HG03066 (cell line): ENCODE data around the gene WDR49.

Experiments
- ATAC-seq: cut with Tn5 transposase; IDR thresholded peaks from one replicate; pipeline ENCODE4 v1.9.1; 2021; ENCODE audit warnings: low read depth; ENCODE audit not compliant: unreplicated experiment

WDR49 gene

DNA sequence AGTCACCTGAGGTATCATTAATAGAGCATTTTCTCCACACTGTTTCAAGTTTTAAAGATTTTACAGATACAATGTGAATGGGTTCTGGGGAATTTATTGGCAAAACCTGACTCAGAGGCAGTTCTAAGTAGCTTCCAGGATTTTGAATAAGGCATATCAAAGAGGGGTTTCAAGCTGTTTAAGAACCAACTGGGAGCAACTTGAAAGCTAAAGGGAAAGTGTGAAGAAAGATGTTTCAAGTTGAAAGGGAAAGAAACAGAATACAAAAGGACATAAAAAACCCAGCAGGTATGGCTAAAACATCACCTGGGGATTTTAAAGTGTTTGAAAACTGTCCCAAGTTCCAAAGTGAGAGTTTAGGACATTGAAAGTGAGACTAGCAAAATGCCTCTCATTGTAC lies 162.1 kb downstream of the WDR49 start:
- ATAC-seq: no peak

DNA sequence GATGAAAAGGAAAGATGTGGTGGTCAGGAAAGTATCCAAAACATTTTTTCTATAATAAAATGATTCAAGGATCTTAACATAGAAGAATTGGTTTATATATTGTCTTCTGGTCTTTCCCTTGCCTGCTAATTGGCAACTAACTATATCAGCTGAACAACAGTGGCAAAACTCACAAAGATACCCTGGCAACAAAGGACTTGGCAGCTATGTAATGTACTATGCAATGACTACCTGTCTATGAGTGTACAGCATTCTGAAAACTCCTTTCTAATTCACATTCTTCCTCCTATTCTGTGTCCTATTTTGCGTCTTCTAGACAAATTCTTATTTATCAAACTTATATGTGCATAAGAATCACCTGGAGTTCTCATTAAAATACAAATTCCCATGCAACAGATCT lies 164.2 kb downstream of the WDR49 start:
- ATAC-seq: no peak

DNA sequence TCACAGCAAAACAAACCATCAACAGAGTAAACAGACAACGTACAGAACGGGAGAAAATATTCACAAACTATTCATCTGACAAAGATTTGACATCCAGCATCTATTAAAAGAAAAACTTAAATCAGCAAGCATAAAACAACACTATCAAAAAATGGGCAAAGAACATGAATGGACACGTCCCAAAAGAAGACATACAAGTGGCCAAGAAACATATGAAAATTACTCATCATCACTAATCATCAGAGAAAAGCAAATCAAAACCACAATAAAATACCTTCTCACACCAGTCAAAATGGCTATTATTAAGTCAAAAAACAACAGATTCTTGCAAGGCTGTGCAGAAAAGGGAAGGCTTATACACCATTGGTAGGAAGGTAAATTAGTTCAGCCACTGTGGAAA lies 166.2 kb downstream of the WDR49 start:
- no peak for ATAC-seq

DNA sequence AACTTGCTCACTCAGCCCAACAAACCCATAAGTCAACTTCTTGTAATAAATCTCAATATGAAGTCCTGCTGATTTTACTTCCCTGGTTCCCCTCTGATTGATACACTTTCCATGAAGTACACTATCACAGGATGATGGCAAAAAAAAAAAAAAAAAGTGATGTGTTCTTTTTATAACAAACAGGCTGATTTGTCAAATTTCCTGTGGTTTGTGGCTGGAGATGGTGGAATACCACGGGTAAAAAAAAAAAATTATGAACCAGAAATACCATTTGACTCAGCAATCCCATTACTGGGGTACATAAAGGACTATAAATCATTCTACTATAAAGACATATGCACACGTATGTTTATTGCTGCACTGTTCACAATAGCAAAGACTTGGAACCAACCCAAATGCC lies 169.2 kb downstream of the WDR49 start:
- ATAC-seq: no peak

DNA sequence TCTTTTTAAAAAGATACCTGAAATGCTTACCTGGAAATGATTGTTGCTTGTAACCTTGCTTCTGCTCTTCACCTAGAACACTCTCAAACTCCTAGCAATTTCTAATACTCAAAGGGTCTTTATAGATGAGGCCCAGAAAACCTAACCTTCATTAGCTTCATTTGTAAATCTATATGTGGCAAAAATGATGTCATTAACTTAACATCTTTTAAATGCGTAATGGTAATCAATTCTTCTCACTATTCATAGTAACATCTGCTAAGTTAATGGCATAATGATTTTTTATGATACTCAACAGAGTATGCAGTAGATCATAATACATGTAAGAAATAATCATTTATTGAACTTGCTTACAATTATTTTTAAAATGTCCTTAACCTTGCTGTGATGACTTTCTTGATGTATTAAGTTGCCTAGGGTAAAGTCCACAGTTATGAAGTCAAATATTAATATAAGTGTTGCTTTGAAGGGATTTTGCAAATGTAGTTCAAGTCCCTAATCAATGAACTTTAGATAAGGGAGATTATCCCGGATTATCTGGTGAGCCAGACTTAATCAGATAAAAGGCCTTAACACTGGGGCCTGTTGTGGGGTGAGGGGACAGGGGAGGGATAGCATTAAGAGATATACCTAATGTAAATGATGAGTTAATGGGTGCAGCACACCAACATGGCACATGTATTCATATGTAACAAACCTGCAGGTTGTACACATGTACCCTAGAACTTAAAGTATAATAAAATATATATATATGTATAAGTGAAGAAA lies 169.8 kb downstream of the WDR49 start:
- ATAC-seq: no peak

DNA sequence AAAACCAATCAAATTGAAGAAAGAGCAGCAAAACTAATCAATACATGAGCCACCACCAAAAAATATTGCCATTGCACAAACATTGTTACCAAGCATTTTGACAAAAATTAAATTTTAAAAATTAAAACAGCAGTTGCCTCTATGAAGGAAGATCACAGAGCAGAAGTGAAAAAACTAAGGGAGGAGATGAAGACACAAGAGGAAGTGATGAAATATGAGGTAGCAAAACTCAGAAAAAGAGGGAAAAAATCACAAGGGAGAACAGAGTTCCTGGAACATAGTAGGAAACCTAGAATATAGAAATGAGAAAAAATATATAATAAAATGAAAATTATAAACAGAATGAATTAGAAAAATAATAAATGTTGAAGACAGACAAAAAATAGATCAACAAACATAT lies 172.6 kb downstream of the WDR49 start:
- ATAC-seq: no peak

DNA sequence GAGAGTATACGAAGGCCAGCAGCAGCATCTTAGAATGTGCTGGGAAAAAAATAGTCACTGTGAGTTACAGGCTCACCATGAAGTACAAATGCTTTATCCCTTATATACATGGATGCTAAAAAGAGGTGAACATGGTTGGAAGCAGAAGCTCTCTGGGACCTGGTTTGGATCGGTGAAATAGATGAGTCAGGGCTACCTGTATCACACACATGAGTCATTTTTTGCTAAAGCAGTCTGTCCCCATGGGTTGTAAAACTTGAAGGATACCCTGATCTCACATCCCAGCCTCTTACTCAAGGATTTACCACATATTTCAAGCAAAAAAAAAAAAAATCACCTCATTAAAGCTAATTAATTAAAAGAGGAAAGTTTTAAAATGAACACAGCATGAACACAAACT lies 173.0 kb downstream of the WDR49 start:
- no peak for ATAC-seq

DNA sequence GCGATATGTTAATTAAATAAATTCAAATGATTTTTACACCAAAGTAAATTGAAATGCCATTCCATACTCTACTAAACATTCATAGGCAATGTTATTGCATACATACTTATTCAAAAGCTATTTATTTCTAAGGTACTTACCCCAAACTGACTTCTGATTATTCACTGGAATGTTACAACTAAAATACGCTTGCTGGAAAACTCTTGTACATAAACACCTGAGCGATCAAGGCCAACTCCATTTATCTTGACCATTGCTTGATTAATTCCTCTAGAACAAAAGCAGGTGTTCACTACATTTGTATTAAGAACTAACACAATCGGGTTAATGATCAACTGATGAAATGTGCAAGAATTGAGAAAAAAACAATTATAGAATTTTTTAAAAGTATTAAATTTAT lies 179.9 kb downstream of the WDR49 start, which contains the start of gene SERPINI2:
Gene SERPINI2, minus strand, starts transcription at position 180 of the 400 bp plus-strand sequence. CDS start 2,208 bp downstream, outside the sequence.
- no peak for ATAC-seq

DNA sequence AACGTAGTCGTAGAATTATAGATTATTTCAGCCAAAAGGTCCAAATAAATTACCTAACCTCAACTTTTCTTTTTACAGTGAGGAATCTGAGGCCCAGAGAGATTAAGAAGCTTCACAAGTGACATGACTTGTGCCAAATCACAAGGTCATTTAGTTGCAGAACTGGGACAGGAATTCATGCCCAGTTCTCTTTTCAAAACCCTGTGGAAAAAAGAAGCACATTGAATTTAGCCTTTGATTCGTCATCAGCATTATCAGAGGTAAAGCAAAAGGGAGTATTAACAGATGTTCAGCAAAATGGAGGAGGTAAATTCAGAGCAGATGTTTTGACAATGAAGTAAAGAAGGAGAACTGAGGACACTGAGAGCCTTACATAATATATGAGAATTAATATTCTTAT lies 184.4 kb downstream of the WDR49 start:
- no peak for ATAC-seq

DNA sequence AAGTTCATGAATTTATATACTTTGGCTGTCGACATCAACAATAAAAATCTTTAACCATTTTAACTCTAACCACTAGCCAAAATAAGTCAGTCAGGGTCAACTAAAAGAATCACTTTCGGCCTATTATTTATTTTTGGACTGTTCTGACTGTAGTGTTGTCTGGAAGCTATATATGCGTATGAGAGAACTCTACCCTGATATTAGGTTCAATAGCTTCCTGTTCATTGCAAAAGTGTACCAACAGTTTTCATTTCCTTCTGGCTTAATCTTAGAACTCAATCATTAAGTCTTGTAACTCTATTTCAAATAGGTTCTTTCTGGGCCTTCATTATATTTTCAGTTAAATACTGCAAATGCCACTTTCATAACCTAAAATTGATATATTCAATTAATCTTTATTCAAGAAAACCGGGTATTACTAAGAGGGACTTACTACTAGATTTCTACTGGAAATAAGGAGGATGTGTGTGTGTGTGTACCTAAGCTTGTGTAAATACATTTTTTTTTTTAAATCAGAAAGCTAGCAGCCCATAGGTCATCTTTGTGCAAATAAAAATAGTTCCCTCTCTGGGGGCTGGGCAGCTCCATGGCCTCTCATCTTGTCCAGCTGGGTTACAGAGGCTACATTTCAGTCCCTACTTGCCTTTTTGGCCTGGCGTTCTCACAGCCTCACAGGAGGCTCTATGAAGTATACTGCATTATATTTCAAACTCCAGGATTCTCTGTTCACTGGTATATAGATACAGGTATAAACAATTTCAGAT lies 185.7 kb downstream of the WDR49 start:
- ATAC-seq: no peak

DNA sequence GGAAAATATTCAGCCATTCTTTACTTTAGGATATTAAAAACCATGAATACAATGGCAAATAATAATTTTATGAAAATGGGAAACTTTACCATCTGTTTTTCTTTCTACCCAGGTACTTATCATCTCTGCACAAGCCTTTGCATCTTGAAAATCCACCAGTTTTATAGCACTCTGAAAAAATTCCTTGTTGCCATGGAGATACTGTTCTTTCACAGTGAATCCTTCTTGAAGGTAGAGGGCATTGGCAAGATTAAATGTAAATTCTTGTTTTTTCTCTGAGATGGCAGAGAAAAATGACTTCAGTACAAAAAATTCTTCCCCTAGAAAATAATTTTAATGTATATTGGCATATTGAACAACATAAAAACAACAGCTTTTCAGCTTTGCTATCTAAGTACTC lies 186.8 kb downstream of the WDR49 start:
- ATAC-seq: no peak

DNA sequence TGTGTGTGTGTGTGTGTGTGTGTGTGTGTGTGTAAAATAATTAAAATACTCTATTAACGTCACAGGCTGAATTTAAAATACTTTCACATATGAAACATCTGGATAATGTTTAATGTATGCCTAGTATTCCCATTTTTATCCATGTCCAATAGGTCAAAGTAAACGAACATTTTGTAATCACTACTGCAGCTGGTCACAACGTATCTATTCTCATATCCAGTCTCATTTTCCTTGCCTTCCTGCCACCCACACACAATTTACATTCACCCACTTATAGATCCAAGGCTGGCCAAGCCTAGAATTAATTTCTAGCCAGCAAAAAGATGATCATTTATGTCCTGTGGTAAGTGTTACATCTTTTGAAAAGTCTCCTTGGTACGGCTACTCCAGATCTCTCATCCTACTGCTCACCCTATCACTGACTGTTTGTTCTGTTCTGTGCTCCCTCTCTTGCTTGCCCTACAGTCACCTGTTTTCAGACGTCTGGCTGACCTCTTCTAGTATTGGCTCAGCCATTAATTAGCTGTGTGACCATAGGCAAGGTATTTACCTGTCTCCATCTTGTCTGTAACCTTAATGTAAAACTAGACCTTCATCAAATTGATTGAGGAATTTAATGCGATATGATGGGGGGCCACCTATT lies 197.5 kb downstream of the WDR49 start:
- ATAC-seq: no peak

DNA sequence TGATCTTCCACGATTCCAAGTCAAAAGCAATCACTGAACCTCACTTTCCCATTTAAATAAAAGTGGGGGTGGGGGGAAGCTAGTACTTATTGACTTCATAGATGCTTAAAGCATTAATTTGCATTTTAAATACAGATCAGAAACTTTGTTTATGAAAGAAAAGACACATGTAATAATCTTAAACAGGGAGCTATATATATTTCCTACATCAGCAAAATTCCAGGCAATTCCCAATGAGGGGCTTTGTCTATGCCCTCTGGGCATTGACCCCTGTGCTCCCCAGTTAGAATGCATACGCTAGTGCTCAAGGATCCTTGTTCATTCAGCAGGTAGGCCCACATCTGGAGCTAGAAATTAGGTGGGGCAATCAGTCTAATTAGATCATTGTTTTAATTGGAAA lies 199.9 kb downstream of the WDR49 start:
- no peak for ATAC-seq

DNA sequence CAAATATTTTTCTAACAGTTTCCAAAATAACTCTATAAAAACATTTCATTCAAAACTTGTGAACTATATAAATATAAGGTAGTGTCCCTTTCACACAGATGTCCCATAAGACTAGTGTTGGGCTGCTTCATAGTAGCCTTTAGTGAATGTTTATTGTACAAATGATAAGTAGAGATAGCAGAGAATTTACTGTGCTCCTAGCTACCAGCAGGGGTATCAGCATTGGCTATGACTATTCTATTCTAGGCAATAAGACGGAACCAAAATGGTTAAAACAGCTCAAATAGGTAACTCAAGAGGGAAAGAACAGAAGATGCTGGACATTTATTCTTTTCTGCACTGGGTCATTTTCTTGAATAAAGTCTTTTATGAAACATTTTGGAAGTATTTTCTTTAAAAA lies 202.5 kb downstream of the WDR49 start:
- no peak for ATAC-seq

DNA sequence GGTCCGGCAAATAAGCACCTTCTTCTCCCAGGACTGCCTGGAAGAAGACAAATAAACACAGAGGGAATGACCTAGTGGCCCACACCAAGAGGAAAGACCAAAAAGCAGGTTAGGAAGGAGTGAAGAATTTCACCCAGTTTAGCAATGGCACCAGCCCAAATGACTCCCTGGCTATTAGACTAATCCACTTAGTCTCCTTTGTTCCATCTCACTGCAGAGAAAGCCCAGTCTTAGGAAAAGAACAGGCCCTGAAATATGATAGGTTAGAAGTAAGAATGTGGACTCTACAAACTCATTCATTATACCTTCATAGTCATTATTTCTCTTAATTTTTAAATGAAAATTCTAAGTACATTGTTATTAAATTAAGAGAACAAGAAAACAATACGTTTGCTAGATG lies 203.1 kb downstream of the WDR49 start:
- ATAC-seq: no peak

DNA sequence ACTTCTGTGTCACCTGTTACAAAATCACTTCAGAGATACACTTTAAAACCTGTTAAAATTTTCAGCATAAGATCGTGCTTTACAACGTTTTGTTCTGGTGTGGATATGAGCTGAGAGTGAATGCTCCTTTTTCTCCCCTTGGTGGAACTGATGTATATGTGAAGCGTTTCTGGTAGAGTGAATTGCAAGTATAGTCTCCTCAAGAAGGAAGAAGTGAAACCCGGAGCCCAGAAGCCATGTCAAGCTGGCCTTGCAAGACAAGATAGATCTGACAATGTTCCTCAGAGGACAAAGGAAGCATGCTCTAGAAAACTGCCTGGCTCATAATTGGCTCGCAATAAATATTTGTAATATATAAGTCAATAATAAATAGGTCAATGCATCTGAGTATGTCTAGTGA lies 203.5 kb downstream of the WDR49 start:
- no peak for ATAC-seq

DNA sequence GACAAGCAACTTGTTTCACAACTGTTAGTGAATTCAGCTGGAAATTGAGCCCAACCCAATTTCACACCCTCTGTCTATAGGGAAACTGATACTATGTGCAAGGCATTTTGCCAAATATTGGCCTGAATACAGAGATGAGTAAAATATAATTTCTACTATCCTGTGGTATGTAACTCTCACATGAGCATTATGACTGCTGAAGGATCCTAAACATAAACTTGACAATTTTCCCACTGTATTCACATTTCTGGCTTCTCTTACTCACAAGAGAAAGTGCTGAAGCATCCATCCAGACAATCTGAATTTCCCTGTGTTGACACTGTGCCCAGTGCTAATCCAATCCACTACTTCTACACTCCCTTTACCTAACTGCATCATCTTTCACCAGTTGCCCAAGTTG lies 208.3 kb downstream of the WDR49 start:
- ATAC-seq: no peak

DNA sequence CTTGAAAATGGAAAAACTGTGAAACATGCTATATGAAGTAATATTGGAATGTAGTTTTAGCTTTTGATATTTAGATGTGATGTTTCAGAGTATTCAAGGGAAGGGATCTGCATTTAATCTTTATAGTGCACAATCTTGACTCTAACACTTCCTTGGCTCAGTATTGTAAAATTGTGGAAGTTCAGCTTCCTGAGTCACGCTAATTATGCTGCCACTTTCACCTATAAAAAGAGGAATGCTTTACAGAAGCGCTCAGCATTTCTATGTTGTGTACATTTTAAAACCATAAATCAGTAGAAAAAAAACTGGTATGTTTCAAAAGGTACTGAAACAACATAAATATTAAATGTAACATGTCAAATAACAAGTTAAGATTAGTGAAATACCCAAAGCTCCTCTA lies 212.5 kb downstream of the WDR49 start:
- ATAC-seq: no peak

DNA sequence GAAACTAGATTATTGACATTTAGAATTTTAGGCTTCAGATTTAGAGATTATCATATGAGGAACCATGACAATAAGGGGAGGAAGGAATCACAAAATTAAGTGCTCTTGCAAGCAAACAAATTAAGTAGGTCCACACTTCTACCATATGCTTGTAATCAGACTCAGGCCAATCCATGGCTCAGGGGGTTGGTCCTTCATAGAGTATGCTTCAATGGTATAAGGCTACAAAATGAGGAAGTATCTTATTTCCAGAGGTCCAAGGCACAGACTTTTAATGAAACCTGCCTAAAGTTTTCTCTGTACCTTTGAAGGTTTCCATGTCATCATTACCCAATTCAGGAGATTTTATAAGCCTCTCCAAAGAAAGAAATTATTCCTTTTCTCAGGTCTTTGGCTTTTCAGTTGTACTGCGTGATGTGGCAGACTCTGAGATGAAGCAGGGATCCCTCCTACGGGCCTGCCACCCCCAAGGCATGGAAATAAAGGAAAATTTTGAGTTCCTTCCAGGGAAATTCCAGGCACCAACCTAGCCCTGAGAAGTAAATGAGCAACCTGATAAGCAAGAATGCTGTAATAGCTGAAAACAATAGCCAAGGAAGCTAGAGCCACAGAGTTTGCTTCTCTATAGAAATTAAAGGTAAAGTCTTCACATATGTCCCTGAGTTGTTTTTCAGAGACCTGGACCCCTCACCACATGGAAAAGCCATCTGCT lies 216.2 kb downstream of the WDR49 start:
- no peak for ATAC-seq
